Liver (tissue), 3 donors: ENCODE results near the gene KDM3B.

Experiments
- ATF3 ChIP-seq: IDR thresholded peaks from 2 replicates; pipeline ENCODE4 v1.6.1; 2016; ENCODE audit warnings: antibody characterized with exemption
- CTCF ChIP-seq: fragments of 150-350 bp; IDR thresholded peaks from 2 replicates; pipeline ENCODE4 v1.5.1; 2017; ENCODE audit warnings: improper control_type of control experiment, low read depth, low read length; ENCODE audit not compliant: missing input control
- GABPA ChIP-seq, 2 donors: IDR thresholded peaks in 1 of 2; conservative IDR thresholded peaks in 1 of 2; 2 replicates each; pipeline ENCODE4 v1.6.1; 2016; ENCODE audit warnings: antibody characterized with exemption in 2 of 2, mild to moderate bottlenecking in 1 of 2, moderate library complexity in 1 of 2
- MAX ChIP-seq: IDR thresholded peaks from 2 replicates; pipeline ENCODE4 v1.6.1; 2016; ENCODE audit warnings: antibody characterized with exemption
- NR2F2 ChIP-seq: IDR thresholded peaks from 2 replicates; pipeline ENCODE4 v1.6.1; 2016; ENCODE audit warnings: antibody characterized with exemption
- RAD21 ChIP-seq, 2 donors: IDR thresholded peaks; 2 replicates each; pipeline ENCODE4 v1.6.1; 2016; ENCODE audit warnings: antibody characterized with exemption in 2 of 2, mild to moderate bottlenecking in 2 of 2
- ZBTB33 ChIP-seq: IDR thresholded peaks from 2 replicates; pipeline ENCODE4 v1.6.1; 2016; ENCODE audit warnings: antibody characterized with exemption
- donor health status: healthy.
- donor health status: healthy.

- TF ChIP-seq CTCF (no peak), GABPA (IDR thresholded peaks at IDR 0.05 in 1 of 2, conservative IDR thresholded peaks at IDR 0.05 in 1 of 2) (no peak), ATF3 (no peak), NR2F2 (no peak), ZBTB33 (no peak), RAD21 (IDR thresholded peaks at IDR 0.05) (no peak), MAX (no peak)
Observed at GRCh38 chr5:138330813-138331448, 21.6 kb upstream of the KDM3B start.
